Fibroblast of skin of right quadriceps (primary cell): ENCODE data around the gene ZAP70.

Experiments
- DNase-seq: peaks from one replicate; pipeline ENCODE4 v3.0.0-alpha.2; 2013

ZAP70 gene

GRCh38 chr2:97718051-97718882 lies 4.9 kb downstream of the ZAP70 start:
- DNase-seq, result no peak

- DNase-seq, result no peak
Measured at GRCh38 chr2:97718942-97719341, 5.6 kb downstream of the ZAP70 start.

GRCh38 chr2:97719362-97720155 lies 6.2 kb downstream of the ZAP70 start:
- DNase-seq, result no peak

- no peak for DNase-seq
Measured at GRCh38 chr2:97720746-97721145, 7.4 kb downstream of the ZAP70 start.

GRCh38 chr2:97722227-97722626 lies 8.9 kb downstream of the ZAP70 start:
- peak; percentile 6 for DNase-seq

- no peak for DNase-seq
Measured at GRCh38 chr2:97723156-97724072, 10.0 kb downstream of the ZAP70 start.

GRCh38 chr2:97724073-97724410 lies 10.7 kb downstream of the ZAP70 start:
- DNase-seq, result no peak

GRCh38 chr2:97724501-97724900 lies 11.1 kb downstream of the ZAP70 start:
- DNase-seq, result no peak

GRCh38 chr2:97724946-97725688 lies 11.7 kb downstream of the ZAP70 start:
- DNase-seq, result no peak

GRCh38 chr2:97726261-97727064 lies 13.1 kb downstream of the ZAP70 start:
- DNase-seq, result no peak

- DNase-seq, result no peak
Measured at GRCh38 chr2:97727296-97727695, 13.9 kb downstream of the ZAP70 start.

GRCh38 chr2:97728091-97728731 lies 14.8 kb downstream of the ZAP70 start:
- DNase-seq, result no peak

GRCh38 chr2:97730245-97730644 lies 16.9 kb downstream of the ZAP70 start:
- DNase-seq, result peak; percentile 11

GRCh38 chr2:97731274-97732020 lies 18.1 kb downstream of the ZAP70 start:
- no peak for DNase-seq

- DNase-seq, result no peak
Measured at GRCh38 chr2:97732436-97733340, 19.3 kb downstream of the ZAP70 start.

GRCh38 chr2:97733341-97734035 lies 20.1 kb downstream of the ZAP70 start:
- no peak for DNase-seq

GRCh38 chr2:97734061-97735051 lies 21.0 kb downstream of the ZAP70 start:
- DNase-seq, result no peak
